NCI-H187 (cell line): Measurements from ENCODE around the gene CALB2.
A peak's percentile ranks its signal among the peaks of the same experiment; 100 is the strongest.
"Not testable (repeated sequence)": the region's sequence is repeated elsewhere in the genome, so short reads cannot be mapped to it uniquely, and the experiment has no call there.

Experiments
- DNase-seq, 2 experiments: peaks; one replicate each; lab custom pipeline; 2025; lab: John Stamatoyannopoulos, UW

The CALB2 gene, protein sequence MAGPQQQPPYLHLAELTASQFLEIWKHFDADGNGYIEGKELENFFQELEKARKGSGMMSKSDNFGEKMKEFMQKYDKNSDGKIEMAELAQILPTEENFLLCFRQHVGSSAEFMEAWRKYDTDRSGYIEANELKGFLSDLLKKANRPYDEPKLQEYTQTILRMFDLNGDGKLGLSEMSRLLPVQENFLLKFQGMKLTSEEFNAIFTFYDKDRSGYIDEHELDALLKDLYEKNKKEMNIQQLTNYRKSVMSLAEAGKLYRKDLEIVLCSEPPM

DNA sequence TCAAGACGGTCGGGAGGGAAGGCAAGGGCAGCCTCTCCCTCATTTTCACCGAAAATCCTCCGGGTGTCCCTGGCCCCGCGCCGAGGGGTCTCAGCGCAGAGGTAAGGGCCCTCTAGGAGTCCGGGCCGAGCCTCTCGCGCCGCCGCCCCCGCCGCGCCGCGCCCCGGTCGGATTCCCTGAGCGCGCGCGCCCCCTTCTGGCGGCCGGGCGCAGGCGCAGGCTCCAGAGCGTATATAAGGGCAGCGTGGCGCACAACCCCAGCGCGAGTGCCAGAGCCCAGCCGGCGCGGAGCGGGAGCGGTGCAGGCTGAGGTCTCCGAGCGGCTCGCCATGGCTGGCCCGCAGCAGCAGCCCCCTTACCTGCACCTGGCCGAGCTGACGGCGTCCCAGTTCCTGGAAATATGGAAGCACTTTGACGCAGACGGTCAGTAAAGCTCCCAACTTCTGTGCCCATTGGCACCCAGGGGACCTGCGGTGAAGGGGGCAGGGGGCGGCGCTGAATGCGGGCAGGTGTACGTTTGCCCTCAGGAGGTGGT, at the start of gene CALB2:
Gene CALB2 (plus strand): TSS at position 260 of the 535 bp plus-strand sequence. CDS start 70 bp downstream, at position 330.
- DNase-seq: peak in 1 of 2 experiments; percentile 5

DNA sequence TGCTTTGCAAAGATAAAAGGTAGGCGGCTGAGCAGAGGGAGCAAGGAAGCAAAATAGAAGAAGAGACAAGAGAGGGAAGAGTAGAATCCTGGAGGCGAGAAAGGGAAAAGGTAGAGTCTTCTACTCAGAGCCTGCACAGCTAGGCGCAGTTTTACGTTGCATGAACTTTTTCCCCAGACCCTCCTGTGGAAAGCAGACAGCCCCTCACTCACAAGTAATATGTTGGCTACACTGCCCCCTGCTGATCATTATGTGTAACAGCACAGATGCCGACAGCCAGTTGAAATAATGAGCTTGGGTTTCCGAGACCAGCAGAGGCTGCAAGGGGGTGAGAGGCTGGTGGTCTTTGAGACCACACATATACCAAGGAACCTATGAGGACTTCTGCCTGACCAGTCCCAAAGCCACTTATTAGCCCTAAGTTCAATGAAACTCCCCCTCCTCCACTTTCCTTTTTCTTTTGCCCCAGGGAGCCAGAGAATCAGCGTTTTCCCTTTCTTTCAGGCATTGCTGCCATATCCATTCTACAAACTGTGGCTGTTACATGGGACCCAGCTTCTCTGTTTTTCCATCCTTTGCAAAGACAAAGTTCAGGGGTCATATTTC, 46.9 kb upstream of the CALB2 start:
- no peak for DNase-seq

DNA sequence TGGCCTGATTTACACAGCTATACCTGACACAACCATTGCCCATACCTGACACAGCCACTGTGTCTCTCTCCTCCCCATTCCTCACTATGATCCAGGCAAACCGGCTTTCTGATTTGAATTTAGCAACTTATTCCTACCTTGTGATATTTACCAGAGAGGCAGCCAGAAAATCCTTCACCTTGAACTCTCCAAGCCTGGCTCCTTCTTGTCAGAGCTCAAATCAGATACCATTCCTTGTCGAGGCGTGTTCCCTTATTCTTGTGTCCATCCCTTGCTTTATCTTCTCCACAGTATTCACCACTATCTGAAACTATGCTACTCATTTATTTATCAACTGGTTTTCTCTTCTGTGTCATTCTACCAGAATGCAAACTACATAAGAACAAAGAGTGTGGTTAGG, 44.9 kb upstream of the CALB2 start:
- not testable (repeated sequence) for DNase-seq

DNA sequence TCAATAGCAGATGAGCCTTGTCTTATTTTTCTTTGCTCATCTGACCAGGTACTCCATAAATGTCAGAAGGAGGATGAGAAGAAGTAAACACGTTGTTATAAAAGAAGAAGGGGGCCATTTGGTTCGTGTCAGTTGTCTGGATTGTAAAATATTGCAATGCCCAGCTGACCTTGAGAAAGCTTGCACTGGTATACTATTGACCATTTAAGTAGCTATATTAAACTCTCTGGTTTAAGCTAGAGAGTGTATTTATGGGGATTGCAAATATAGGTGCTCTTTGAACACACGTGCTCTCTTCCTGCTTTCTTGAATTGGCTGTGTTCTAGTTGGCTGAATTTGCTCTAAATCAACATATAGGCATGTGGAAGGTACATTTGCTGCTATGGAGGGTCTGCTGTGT, 43.3 kb upstream of the CALB2 start:
- no peak for DNase-seq

DNA sequence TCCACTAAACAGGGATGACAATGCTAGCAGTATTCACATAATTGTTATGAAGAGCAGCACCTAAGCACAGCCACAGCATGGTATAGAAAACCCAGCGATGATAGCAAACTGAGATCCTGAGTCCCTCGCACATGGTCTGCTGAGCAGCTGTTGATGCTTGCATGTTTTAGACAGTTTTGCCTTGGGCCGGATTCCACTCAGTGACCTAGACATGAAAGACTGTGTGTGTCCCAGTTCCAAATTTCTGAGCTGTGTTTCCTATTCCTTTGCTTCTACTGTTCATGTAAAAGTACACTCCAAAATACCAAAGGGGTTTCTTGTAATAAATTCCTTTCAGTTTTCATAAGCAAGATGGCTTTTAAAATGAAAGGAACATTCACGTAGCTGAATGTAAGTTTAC, 38.5 kb upstream of the CALB2 start:
- no peak for DNase-seq

DNA sequence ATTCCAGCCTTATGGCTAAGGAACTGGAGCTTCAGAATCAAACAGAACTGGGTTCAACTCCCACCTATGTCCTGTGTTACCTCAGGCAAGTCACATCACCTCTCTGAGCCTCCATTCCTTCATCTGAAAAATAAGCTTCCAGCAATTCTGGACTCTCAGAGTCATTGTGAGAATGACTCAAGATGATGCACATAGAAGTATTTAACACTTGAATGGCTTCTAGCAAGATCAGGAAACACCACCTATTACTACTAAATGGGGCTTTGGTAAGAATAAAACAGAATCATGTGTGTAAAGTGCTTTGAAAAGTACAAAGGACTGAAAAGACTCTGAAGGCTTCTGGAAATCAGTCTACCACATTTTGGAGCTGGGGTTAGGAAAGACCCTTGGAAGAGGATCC, 30.8 kb upstream of the CALB2 start:
- no peak for DNase-seq

DNA sequence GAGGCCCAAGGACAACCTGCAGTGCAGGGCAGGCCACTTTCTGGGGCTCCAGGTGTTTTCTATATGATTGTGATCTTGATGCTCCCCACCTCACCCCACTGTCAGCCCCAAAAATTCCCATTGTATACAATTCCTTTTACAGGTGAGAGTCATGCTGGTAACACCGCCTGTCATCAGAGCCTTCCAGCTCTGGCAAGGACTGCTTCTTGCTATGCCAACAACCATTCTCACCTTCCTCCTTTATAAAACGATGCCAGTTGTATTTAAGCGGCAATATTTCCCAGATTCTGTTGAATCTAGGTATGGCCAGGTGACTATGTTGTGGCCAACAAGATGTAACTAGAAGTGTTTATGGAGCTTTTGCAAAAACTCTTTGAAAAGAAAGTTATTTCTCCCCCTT, 30.4 kb upstream of the CALB2 start:
- no peak for DNase-seq

DNA sequence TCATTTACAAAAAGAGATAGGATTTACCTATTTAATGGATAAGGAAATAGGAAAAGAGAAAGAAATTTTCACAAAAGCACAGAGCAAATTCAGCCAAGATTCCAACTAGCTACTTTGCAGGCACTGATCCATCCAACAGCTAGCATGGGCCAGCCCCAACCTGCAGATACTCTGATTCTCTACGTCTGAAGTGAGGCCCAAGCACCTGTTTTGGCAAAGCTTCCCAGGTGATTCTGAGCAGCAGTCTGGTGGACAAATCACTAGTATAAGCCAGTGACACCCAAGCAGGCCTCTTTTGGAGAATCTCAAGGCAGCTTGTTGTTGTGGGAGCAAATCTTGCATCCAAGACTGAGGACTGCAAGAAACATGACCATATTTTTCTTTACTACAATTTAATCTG, 20.9 kb upstream of the CALB2 start:
- DNase-seq: no peak

DNA sequence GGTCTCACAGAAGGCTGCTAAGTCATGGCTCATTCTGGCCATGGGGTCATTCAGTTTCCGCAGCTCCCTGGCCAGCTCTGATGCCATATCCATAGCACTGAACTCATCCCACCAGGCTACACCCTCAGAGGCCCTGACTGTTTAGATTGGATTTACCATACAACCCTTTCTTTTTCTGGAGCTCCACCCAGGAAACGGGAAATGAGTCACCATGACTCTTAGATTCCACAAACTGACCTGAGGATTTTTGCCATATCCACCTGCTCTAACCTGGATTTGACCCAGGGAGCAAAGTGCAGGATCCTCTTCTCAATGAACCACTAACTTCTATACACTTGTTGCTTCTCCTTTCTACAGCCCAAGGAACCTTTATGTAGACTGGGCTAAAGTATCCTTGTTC, 20.3 kb upstream of the CALB2 start:
- no peak for DNase-seq

DNA sequence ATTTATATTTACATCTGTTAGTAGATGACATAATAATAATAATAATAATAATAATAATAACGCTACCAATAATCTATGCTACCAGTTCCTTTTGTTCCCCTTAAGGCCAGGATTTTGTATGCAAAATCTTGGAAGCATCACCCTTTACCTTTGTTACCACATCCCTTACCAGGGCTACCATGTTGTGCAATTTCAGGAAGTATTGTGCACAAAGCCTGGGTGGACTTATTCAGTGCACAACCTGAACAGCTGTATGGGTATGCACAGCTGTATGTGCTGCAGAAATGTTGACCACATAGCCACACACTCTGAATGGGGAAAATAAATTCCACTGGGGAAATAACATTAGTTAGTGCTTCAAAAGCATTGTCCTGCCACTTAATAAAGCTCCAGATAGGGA, 19.9 kb upstream of the CALB2 start:
- DNase-seq: no peak

DNA sequence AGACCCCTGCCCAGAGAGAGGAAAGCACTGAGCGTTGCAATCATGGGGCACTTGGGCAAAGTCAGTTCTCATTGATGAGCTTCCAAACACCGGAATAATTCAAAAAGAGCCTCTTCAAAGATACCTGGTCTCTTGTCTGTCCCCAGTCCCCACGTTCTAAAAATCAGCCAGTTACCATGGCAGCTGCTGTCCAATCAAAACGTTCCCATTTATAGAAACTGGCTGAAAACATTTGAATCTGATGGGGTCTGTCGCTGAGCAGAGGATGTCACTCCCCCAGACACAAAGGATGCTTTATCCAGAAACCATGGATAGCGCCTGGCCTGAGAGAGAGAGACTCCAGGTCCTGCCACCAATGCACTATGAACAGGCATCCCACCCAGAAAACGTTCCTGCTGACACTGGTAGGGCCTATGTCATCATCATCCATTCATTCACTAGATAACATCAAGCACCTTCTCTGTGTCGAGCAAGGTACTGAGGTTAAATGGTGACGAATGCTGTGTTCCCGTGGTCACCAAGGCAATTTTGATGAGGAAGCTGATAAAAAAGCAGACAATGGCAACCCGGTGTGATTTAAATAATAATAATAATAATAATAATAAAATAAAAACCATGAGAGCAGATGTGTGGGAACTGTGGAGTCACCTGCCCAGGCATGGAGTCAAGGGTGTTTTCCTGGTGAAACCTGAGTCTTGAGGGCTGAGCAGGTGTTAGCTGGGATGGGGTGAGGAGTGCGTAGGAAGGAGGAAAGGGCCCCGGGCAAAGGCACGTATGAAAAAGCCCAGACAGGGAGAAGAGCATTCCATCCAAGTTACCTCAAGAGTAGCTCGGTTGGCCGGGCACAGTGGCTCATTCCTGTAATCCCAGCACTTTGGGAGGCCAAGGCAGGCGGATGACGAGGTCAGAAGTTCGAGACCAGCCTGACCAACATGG, 19.0 kb upstream of the CALB2 start:
- no peak for DNase-seq

DNA sequence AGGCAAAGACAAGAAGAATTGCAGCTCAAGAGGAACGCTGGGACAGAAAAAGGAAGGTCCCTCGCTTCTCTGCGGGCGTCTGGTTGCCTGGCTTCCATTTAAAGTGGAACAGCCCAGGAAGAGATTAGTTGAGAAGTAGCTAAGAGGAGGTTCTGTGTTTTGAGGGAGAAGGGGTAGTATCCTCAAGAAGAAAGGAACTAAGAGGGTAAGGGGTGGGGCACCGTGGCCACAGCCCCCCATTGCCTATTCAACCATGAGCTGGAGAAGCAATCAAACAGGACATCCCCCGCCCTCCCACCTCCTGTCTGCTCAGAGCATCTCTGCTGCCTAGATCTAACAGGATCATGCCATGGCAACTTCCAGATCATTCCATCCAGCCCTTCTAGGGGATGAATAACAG, 18.1 kb upstream of the CALB2 start:
- DNase-seq: no peak

DNA sequence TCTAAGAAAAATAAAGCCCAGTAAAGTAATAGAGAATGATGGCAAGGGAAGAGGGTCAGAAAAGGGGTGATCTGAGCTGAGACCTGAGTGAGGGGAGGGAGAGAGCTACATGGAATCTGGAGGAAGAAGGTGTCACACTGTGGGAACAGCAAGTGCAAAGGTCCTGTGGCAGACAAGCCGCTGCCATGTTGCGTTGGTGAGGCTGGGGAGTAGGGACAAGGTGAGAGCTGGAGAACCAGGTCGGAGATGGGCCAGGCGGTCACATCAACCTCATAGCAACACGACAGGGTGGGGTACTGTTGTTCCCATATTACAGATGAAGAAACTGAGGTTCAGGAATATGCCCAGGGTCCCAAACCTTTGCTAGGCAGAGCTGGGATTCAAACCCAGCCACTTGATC, 16.6 kb upstream of the CALB2 start:
- no peak for DNase-seq

DNA sequence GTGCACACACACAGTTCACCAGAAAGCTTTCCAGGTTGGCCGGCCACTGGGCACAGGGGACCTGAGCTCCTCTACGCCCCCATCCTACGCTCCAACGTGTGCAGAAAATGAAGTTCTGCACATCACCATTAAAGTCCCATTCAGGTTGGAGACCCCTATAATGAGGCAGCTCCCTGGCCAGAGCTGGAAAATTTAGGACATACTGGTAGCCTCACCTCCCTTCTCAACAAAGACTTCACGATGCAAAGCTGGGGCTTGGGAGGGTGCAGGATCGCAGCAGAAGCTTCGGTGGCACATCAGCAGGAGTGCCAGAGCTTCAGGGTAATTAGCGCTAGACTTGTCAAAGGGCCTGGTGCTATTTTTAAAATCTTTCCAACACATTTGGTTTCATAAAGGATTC, 15.4 kb upstream of the CALB2 start:
- DNase-seq: no peak

DNA sequence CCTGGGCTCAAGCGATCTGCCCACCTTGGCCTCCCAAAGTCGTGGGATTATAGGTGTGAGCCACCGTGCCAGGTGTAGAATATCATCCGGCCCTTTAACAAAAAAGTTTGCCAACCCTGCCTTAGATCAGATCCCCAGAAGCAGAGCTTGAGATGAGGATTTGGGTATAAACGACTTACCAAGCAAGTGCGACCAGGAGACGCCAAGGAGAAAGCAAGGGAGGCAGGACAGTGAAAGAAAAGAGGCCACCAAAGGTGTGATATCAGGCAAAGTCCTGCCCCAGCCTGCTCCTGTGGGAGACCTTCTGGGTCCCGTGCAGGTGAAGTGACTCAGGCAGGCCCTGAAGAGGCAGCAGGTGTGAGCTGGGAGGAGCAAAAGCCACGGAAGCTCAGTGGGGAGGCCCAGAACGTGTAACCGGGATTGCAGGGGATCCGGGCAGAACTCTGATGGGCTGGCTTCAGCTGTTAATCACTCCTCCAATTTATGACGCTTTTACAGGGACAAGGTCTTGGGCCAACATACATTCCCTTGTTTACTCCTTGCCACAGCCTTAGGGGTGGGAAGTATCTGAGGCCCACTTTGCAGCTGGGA, 14.1 kb upstream of the CALB2 start:
- DNase-seq: peak; percentile 32 to 46

DNA sequence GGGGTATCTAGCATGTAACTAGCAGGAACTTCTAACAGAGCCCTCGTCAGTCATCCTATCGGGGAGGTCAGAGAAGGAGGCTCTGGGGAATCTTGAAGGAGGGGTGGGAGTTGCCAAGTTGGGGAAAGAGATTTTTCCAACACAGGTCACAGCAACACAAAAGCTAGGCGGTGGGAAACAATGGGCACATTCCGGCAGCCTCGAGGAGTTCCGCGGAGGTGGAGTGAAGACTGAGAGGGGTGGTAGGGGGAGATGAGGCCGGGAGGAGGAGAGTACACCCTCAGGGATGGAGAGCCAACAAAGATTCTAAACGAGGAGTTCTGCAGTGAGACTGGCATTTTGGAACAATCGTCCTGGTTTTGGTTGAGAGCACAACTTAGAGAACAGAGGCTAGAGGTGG, 13.5 kb upstream of the CALB2 start:
- DNase-seq: no peak

DNA sequence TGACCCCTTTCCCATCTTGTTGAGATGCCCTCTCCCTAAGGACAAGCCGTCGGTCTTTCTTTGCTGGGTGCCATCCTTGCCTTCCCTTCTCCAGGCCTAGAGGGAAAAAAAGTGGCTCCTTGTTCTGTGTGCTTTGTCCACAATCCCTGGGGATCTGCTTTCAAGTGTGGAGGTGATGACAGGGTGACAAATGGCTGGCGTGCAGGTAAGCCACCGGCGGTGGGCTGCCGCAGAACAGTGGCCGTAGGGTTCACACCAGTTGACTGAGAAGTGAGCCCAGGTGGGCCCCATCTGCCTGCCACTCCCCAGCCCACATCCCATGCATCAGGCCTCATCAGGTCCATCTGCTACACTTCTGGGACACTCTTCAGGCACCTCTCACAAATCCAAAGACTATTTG, 11.4 kb upstream of the CALB2 start:
- DNase-seq: no peak

DNA sequence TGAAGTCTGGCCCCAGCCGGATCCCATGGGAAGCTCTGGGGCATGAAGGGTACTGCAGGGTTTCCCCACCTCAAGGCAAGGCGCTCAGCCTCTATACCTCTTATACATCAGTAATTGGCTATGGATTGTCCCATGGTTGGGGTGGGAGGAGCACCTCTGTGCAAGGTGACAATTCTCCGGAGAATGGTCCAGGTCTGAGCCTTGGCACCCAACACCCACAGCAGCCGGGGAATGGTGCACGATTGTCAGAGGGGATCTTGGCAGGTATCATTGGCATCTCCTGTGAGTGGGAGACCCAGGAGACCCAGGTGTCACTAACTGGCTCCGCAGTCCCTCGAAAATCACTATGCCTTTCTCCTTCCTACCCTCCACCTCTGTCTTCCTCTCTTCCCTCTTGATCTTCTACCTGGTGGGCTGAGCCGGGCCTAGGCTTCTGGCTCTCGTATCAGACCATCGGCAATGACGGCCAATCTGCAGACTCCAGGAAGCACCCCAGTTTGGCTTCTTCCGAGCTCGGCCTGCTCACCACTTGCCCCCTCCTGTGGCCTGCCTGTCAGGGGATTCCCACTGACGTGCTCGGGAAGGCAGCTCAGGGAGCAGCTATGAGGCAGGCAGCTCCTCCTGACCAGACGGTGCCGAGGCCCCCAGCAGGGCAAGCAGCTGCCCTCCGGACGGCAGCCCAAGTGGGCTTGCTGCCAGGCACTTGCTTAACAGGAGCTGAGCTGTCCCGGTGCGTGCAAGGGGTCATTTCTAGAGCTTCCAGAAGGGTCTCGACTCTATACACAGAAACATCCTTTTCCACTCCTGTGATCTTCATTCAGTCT, 10.0 kb upstream of the CALB2 start:
- no peak for DNase-seq

DNA sequence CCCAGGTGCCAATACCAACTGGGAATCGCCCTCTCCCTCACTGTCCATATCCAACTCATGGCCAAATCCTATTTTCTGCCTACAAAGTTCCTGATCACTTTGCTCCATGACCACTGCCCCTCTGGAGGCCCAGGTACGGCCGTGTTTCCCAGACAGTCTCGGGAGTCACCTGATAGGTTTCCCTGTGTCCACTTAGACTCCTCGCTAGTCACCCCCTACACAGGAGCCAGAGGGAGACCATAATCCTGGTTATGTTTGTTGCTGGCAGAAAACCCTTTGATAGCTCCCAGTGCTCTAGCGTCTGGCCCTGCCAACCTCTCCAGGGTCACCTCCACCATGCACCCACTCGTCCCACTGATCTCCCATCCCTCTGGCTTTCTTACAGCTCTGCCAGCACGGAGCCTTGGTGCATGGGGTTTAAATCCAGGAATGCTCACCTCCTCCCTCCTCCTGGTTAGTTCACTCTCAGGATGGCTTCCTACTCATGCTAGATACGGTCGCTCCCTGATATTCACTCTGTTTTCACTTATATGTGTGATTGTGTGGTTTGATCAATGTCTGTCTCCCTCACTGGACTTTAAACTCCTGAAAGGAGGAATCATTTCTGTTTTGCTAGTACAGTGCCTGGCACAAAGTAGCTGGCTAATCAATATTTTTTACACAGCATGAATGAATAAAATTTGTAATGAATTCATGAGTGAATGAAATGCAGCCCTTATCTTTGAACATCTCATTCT, 7.5 kb upstream of the CALB2 start:
- DNase-seq: no peak

DNA sequence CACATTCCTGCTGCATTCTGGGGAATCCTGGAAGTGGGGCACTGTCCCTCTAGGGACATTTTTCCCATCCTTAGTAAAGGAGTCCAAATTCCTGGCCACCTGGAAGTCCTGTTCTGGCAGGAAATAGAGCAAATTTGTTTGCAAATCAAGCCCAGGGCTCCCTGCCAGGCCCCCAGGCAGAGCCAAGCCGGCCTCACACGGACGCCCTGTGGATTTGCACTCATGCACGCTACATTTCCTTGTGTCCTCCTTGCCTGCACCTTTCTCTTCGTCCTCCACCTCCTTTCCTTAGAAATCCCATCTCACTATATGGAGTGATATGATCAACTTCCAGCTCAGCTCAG, 7.0 kb upstream of the CALB2 start:
- DNase-seq: no peak

DNA sequence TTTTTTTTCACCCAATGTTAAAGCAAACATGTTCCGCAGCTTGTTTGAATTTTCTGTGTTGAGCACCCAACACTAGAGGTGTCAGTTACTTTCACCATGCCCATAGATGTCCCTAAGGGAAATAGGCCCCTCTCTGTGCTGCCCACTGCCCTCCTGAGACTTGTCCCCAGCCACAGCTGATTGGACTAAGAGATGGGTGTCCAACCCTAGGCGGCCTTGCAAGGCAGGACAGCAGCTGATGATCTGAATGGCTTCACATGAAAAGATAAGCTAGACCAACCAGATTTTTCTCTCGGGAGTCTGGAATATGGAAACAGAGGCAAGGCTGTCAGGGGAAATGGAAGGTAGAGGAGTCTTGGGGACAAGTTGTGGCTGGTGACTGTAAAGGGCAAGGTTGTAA, 6.1 kb upstream of the CALB2 start:
- no peak for DNase-seq
